K562 (cell line): Measurements from ENCODE around the gene AGAP3. TPM values are rescaled to one million over a fixed set of nuclear protein-coding genes. Genes with fewer than 3 reads are reported as not detected.

ENCODE experiments used
- CHD7 ChIP-seq: fragments of 200-600 bp; sonication (generic); IDR thresholded peaks from one replicate; pipeline ENCODE4 v1.6.1; 2012; ENCODE audit warnings: mild to moderate bottlenecking, low read depth, low read length, inconsistent platforms
- IRF2 ChIP-seq: sonication (generic); formaldehyde crosslinking; IDR thresholded peaks from 2 replicates; pipeline ENCODE4 v1.8.1; 2022; ENCODE audit warnings: mild to moderate bottlenecking, missing genetic modification reagents
- MAX ChIP-seq: sonication (generic); formaldehyde crosslinking; IDR thresholded peaks from 2 replicates; pipeline ENCODE4 v1.9.0; 2022; ENCODE audit warnings: mild to moderate bottlenecking, missing genetic modification reagents
- NR2C1 ChIP-seq, 2 experiments: fragments of 450-650 bp; IDR thresholded peaks; 2 replicates each; pipeline ENCODE4 v1.6.1; 2017; ENCODE audit warnings: mild to moderate bottlenecking in 2 of 2, antibody characterized with exemption in 1 of 2, inconsistent platforms in 1 of 2, missing compliant biosample characterization in 1 of 2, missing genetic modification characterization in 1 of 2
- NR4A1 ChIP-seq, 2 experiments: fragments of 250-450 bp in 1 of 2; fragments of 450-650 bp in 1 of 2; sonication (Bioruptor Pico) in 1 of 2; IDR thresholded peaks; 2 replicates each; pipeline versions ENCODE4 v1.4.0 to v1.6.1; 2016 to 2020; ENCODE audit warnings: mild to moderate bottlenecking in 2 of 2, missing compliant biosample characterization in 1 of 2, missing genetic modification characterization in 1 of 2, moderate library complexity in 1 of 2
- PREB ChIP-seq: sonication (generic); formaldehyde crosslinking; IDR thresholded peaks from 2 replicates; pipeline ENCODE4 v1.8.1; 2023; ENCODE audit warnings: mild to moderate bottlenecking, missing genetic modification reagents
- SAP30 ChIP-seq: fragments of 200-600 bp; sonication (generic); IDR thresholded peaks from 2 replicates; pipeline ENCODE4 v1.6.1; 2012; ENCODE audit warnings: borderline replicate concordance, low read depth, mild to moderate bottlenecking, moderate library complexity, low read length, control low read depth, inconsistent platforms; ENCODE audit not compliant: insufficient read depth, poor library complexity, severe bottlenecking
- TARDBP ChIP-seq: fragments of 450-650 bp; IDR thresholded peaks from 2 replicates; pipeline ENCODE4 v1.6.1; 2016
- TCF15 ChIP-seq: fragments of 250-450 bp; sonication (Bioruptor Pico); IDR thresholded peaks from 2 replicates; pipeline ENCODE4 v1.8.0; 2022; ENCODE audit warnings: moderate library complexity, mild to moderate bottlenecking, inconsistent platforms
- ZKSCAN8 ChIP-seq: fragments of 200-800 bp; sonication (Bioruptor generic); IDR thresholded peaks from 2 replicates; pipeline ENCODE4 v1.6.1; 2016; ENCODE audit warnings: missing genetic modification characterization, missing compliant biosample characterization
- ZNF253 ChIP-seq: fragments of 250-450 bp; sonication (Bioruptor Pico); conservative IDR thresholded peaks from 2 replicates; pipeline ENCODE4 v1.6.1; 2021; ENCODE audit warnings: mild to moderate bottlenecking
- polyA plus RNA-seq, 8 experiments: library from polyadenylated mRNA; depleted of rRNA in 4 of 8; stranded (reverse) in 5 of 8; unstranded in 3 of 8; fragments of >200 nt; fragmentation: Nextera tagmentation in 2 of 8; fragmentation: Illumina TruSeq in 1 of 8; extraction: Ambion mirVana in 2 of 8; extraction: Trizol in 1 of 8; gene quantifications; 2 replicates each; pipeline versions ENCODE4 v1.2.1 to v1.2.3, GENCODE V29; 2011 to 2014; ENCODE audit warnings: inconsistent platforms in 1 of 8, missing spikeins in 1 of 8
- total RNA-seq, 7 experiments: library from RNA; depleted of rRNA in 6 of 7; stranded (reverse); fragments of >200 nt in 6 of 7; fragmentation: Illumina TruSeq in 2 of 7; extraction: Trizol in 2 of 7; gene quantifications; 2 replicates each; pipeline versions ENCODE4 v1.2.1 to v1.2.3, GENCODE V29; 2011 to 2021; ENCODE audit warnings: low replicate concordance in 1 of 7

AGAP3 gene
- total and polyA plus RNA-seq, 9 of the 15 experiments (the other 6 are each of a cell fraction or from before 2014, with no cell fraction given), result 3.4 to 208 (median 62.2) TPM

- TF ChIP-seq NR4A1 (CRISPR knock-in tag; IDR thresholded peaks at IDR 0.05) (no peak), NR4A1 (tag; IDR thresholded peaks at IDR 0.05) (0 out of 2 replicates have a peak, but pooled peaks have one; percentile 19), TCF15 (no peak), IRF2 (no peak), ZNF253 (CRISPR knock-in tag) (no peak), ZKSCAN8 (CRISPR knock-in tag) (no peak), TARDBP (no peak), MAX (CRISPR knock-in tag) (peak; percentile 54; the same call in 1 of the 2 replicates), SAP30 (peak; percentile 75), NR2C1 (IDR thresholded peaks at IDR 0.05) (no peak), NR2C1 (tag; IDR thresholded peaks at IDR 0.05) (no peak), CHD7 (no peak), PREB (CRISPR knock-in tag) (peak; percentile 89; the same call in 1 of the 2 replicates)
These were observed 46.3 kb upstream of the AGAP3 start (continued) for GRCh38 chr7:151039850-151040548.
